Transverse colon (tissue), 4 donors: ENCODE results near the gene SARDH.

Experiments used
- CTCF ChIP-seq, 5 experiments: fragments of 200-600 bp in 3 of 5; fragments of 450-650 bp in 2 of 5; sonication (generic) in 3 of 5; IDR thresholded peaks; 1 replicate in 2 of 5; 2 replicates in 3 of 5; pipeline ENCODE4 v1.5.1; 2016 to 2017; ENCODE audit warnings: antibody characterized with exemption in 5 of 5, inconsistent platforms in 3 of 5, mild to moderate bottlenecking in 2 of 5, moderate library complexity in 1 of 5
- EP300 ChIP-seq: sonication (generic); formaldehyde crosslinking; IDR thresholded peaks from one replicate; pipeline ENCODE4 v1.6.1; 2017; ENCODE audit warnings: antibody characterized with exemption, low read depth
- POLR2A ChIP-seq: fragments of 450-650 bp; IDR thresholded peaks from one replicate; pipeline ENCODE4 v1.6.1; 2016; ENCODE audit warnings: antibody characterized with exemption, mild to moderate bottlenecking, moderate library complexity
- POLR2AphosphoS5 ChIP-seq, 3 donors: sonication (generic); formaldehyde crosslinking; IDR thresholded peaks; one replicate each; pipeline ENCODE4 v1.6.1; 2016; ENCODE audit warnings: antibody characterized with exemption in 3 of 3

- TF ChIP-seq CTCF (IDR thresholded peaks at IDR 0.05), result no peak
- no peak for TF ChIP-seq POLR2A
- no peak for TF ChIP-seq EP300
- TF ChIP-seq POLR2AphosphoS5 (IDR thresholded peaks at IDR 0.05), result no peak
Observed at GRCh38 chr9:133759946-133760345, 21.8 kb upstream of the SARDH start.
